Measurements from ENCODE around the gene DBNDD1.
"Not testable (repeated sequence)": the region's sequence is repeated elsewhere in the genome, so short reads cannot be mapped to it uniquely, and the experiment has no call there.

The DBNDD1 gene

GRCh38 chr16:90018652-90019542, at the start of gene DBNDD1:
Gene DBNDD1, minus strand, starts transcription at chr16:90019456. Its CDS starts 115 bp downstream, at chr16:90019341.
- no peak for DNase-seq (ENCODE audit: low read depth in 1 of 2, low spot score in 1 of 2)

- DNase-seq (ENCODE audit: low read depth in 1 of 2, low spot score in 1 of 2): no peak
Observed at GRCh38 chr16:90061437-90061836, 42.2 kb upstream of the DBNDD1 start.

GRCh38 chr16:90057738-90058173, 38.5 kb upstream of the DBNDD1 start:
- no peak for DNase-seq (ENCODE audit: low read depth in 1 of 2, low spot score in 1 of 2)

GRCh38 chr16:90056521-90056920, 37.3 kb upstream of the DBNDD1 start:
- DNase-seq (ENCODE audit: low read depth in 1 of 2, low spot score in 1 of 2): not testable (repeated sequence)

- no peak for DNase-seq (ENCODE audit: low read depth in 1 of 2, low spot score in 1 of 2)
Observed at GRCh38 chr16:90055371-90055770, 36.1 kb upstream of the DBNDD1 start.

- no peak for DNase-seq (ENCODE audit: low read depth in 1 of 2, low spot score in 1 of 2)
Observed at GRCh38 chr16:90054554-90054953, 35.3 kb upstream of the DBNDD1 start.

GRCh38 chr16:90053902-90054500, 34.7 kb upstream of the DBNDD1 start:
- DNase-seq (ENCODE audit: low read depth in 1 of 2, low spot score in 1 of 2): no peak

- no peak for DNase-seq (ENCODE audit: low read depth in 1 of 2, low spot score in 1 of 2)
Observed at GRCh38 chr16:90050969-90051368, 31.7 kb upstream of the DBNDD1 start.

GRCh38 chr16:90048737-90049330, 29.6 kb upstream of the DBNDD1 start:
- DNase-seq (ENCODE audit: low read depth in 1 of 2, low spot score in 1 of 2): no peak

- DNase-seq (ENCODE audit: low read depth in 1 of 2, low spot score in 1 of 2): no peak
Observed at GRCh38 chr16:90048347-90048722, 29.1 kb upstream of the DBNDD1 start.

GRCh38 chr16:90047714-90048346, 28.6 kb upstream of the DBNDD1 start:
- no peak for DNase-seq (ENCODE audit: low read depth in 1 of 2, low spot score in 1 of 2)

GRCh38 chr16:90046971-90047713, 27.9 kb upstream of the DBNDD1 start:
- no peak for DNase-seq (ENCODE audit: low read depth in 1 of 2, low spot score in 1 of 2)

GRCh38 chr16:90046122-90046970, 27.1 kb upstream of the DBNDD1 start:
- no peak for DNase-seq (ENCODE audit: low read depth in 1 of 2, low spot score in 1 of 2)

GRCh38 chr16:90044111-90044551, 24.9 kb upstream of the DBNDD1 start:
- DNase-seq (ENCODE audit: low read depth in 1 of 2, low spot score in 1 of 2): no peak

GRCh38 chr16:90043526-90043925, 24.3 kb upstream of the DBNDD1 start:
- no peak for DNase-seq (ENCODE audit: low read depth in 1 of 2, low spot score in 1 of 2)

GRCh38 chr16:90042946-90043514, 23.8 kb upstream of the DBNDD1 start:
- DNase-seq (ENCODE audit: low read depth in 1 of 2, low spot score in 1 of 2): no peak

- DNase-seq (ENCODE audit: low read depth in 1 of 2, low spot score in 1 of 2): no peak
Observed at GRCh38 chr16:90041896-90042473, 22.7 kb upstream of the DBNDD1 start.

- DNase-seq (ENCODE audit: low read depth in 1 of 2, low spot score in 1 of 2): no peak
Observed at GRCh38 chr16:90040152-90041023, 21.1 kb upstream of the DBNDD1 start.
